GM12878 (cell line): ENCODE data around the gene EIF3B.

Experiments used
- EP300 ChIP-seq, 2 experiments: fragments of 150-350 bp in 1 of 2; IDR thresholded peaks; 2 replicates each; pipeline ENCODE4 v1.6.1; 2011 to 2012; ENCODE audit warnings: low read depth in 2 of 2, low read length in 2 of 2, borderline replicate concordance in 1 of 2, improper control_type of control experiment in 1 of 2, inconsistent platforms in 1 of 2; ENCODE audit not compliant: control insufficient read depth in 1 of 2
- POLR2AphosphoS5 ChIP-seq: IDR thresholded peaks from 2 replicates; pipeline ENCODE4 v1.6.1; 2011; ENCODE audit warnings: mild to moderate bottlenecking, low read length, inconsistent platforms
- RCOR1 ChIP-seq: conservative IDR thresholded peaks from 2 replicates; pipeline ENCODE4 v1.6.1; 2012; ENCODE audit warnings: low read depth, low read length, improper control_type of control experiment
- ZNF274 ChIP-seq: IDR thresholded peaks from one replicate; pipeline ENCODE4 v1.8.0; 2011; ENCODE audit not compliant: insufficient read length, insufficient read depth
- TF ChIP-seq, protein P1 (sequence below), 3 experiments: IDR thresholded peaks in 2 of 3; conservative IDR thresholded peaks in 1 of 3; 2 replicates each; pipeline ENCODE4 v1.5.1; 2011; ENCODE audit warnings: low read depth in 3 of 3, low read length in 3 of 3, mild to moderate bottlenecking in 3 of 3, control low read depth in 2 of 3, moderate library complexity in 2 of 3, inconsistent platforms in 1 of 3, mixed read lengths in 1 of 3; ENCODE audit not compliant: control insufficient read depth in 2 of 3, insufficient read depth in 1 of 3; ENCODE audit errors: extremely low read depth in 1 of 3
- TF ChIP-seq, protein P2 (sequence below): fragments of 450-650 bp; IDR thresholded peaks from 2 replicates; pipeline ENCODE4 v1.6.1; 2017; ENCODE audit warnings: borderline replicate concordance
- TF ChIP-seq, protein P3 (sequence below): IDR thresholded peaks from 2 replicates; pipeline ENCODE4 v1.6.1; 2012; ENCODE audit warnings: low read depth, low read length, improper control_type of control experiment

DNA sequence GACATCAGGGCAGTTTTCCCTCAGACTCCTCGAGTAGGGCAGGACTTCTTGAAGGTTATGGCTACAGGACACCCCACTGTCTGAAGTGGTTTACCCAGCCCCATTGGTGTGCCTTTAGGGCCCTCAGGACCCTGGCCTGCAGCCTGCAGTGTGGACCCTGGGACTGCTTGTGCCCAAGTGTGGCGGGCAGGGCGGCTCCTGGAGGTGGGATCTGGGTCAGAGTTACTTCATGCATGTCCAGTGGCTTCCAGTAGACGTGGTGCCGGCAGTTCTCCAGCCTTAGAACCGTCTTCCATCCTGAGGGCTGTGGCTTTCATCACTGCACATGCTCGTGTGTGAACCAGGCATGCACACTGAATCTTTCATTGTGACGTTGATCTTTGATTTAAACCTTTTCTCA is 16.7 kb downstream of the EIF3B start:
- no peak for TF ChIP-seq POLR2AphosphoS5
- TF ChIP-seq, protein P1, sequence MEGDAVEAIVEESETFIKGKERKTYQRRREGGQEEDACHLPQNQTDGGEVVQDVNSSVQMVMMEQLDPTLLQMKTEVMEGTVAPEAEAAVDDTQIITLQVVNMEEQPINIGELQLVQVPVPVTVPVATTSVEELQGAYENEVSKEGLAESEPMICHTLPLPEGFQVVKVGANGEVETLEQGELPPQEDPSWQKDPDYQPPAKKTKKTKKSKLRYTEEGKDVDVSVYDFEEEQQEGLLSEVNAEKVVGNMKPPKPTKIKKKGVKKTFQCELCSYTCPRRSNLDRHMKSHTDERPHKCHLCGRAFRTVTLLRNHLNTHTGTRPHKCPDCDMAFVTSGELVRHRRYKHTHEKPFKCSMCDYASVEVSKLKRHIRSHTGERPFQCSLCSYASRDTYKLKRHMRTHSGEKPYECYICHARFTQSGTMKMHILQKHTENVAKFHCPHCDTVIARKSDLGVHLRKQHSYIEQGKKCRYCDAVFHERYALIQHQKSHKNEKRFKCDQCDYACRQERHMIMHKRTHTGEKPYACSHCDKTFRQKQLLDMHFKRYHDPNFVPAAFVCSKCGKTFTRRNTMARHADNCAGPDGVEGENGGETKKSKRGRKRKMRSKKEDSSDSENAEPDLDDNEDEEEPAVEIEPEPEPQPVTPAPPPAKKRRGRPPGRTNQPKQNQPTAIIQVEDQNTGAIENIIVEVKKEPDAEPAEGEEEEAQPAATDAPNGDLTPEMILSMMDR (IDR thresholded peaks at IDR 0.05 in 2 of 3, conservative IDR thresholded peaks at IDR 0.05 in 1 of 3; ENCODE audit: control insufficient read depth in 2 of 3, extremely low read depth in 1 of 3, insufficient read depth in 1 of 3, low read depth in 3 of 3, low read length in 3 of 3): no peak
- TF ChIP-seq, protein P2, sequence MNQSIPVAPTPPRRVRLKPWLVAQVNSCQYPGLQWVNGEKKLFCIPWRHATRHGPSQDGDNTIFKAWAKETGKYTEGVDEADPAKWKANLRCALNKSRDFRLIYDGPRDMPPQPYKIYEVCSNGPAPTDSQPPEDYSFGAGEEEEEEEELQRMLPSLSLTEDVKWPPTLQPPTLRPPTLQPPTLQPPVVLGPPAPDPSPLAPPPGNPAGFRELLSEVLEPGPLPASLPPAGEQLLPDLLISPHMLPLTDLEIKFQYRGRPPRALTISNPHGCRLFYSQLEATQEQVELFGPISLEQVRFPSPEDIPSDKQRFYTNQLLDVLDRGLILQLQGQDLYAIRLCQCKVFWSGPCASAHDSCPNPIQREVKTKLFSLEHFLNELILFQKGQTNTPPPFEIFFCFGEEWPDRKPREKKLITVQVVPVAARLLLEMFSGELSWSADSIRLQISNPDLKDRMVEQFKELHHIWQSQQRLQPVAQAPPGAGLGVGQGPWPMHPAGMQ: no peak
- TF ChIP-seq EP300 (IDR thresholded peaks at IDR 0.05; ENCODE audit: borderline replicate concordance in 1 of 2, control insufficient read depth in 1 of 2, low read depth in 2 of 2, low read length in 2 of 2): no peak
- no peak for TF ChIP-seq ZNF274
- TF ChIP-seq, protein P3, sequence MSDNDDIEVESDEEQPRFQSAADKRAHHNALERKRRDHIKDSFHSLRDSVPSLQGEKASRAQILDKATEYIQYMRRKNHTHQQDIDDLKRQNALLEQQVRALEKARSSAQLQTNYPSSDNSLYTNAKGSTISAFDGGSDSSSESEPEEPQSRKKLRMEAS: no peak
- TF ChIP-seq RCOR1: no peak
